Type B pancreatic cell (in vitro differentiated cells): ENCODE data around the gene CCPG1. TPM values are rescaled to one million over a fixed set of nuclear protein-coding genes. Genes with fewer than 3 reads are reported as not detected.
A peak's percentile ranks its signal among the peaks of the same experiment; 100 is the strongest.
"Not testable (repeated sequence)": the region's sequence is repeated elsewhere in the genome, so short reads cannot be mapped to it uniquely, and the experiment has no call there.

Source experiments
- DNase-seq: peaks from one replicate; pipeline ENCODE4 v3.0.0; 2021; ENCODE audit warnings: mixed read lengths; ENCODE audit not compliant: unreplicated experiment; ENCODE audit errors: extremely low spot score
- H3K27ac Mint-ChIP-seq: 2 replicates; pipeline ENCODE4 v1.8.0; 2021; ENCODE audit warnings: mild to moderate bottlenecking, mixed read lengths
- H3K27me3 Mint-ChIP-seq: 2 replicates; pipeline ENCODE4 v1.8.0; 2021; ENCODE audit warnings: mixed read lengths
- H3K36me3 Mint-ChIP-seq: 2 replicates; pipeline ENCODE4 v1.8.0; 2021; ENCODE audit warnings: mixed read lengths
- H3K4me1 Mint-ChIP-seq: one replicate; pipeline ENCODE4 v1.8.0; 2021; ENCODE audit warnings: mixed read lengths; ENCODE audit not compliant: unreplicated experiment
- H3K4me3 Mint-ChIP-seq: 2 replicates; pipeline ENCODE4 v1.8.0; 2021; ENCODE audit warnings: mild to moderate bottlenecking, mixed read lengths
- H3K9me3 Mint-ChIP-seq: 2 replicates; pipeline ENCODE4 v1.8.0; 2021; ENCODE audit warnings: mixed read lengths
- CTCF ChIP-seq: fragments of 200-600 bp; sonication (generic); conservative IDR thresholded peaks from 2 replicates; pipeline ENCODE4 v1.5.0; 2021; ENCODE audit warnings: antibody characterized with exemption, mild to moderate bottlenecking
- total RNA-seq: library from RNA; stranded (reverse); gene quantifications from 2 replicates; pipeline ENCODE4 v1.2.1, GENCODE V29; 2021; ENCODE audit warnings: low replicate concordance

Gene CCPG1
- total RNA-seq, 1 donor from 2014 or later = 26.5 TPM

- Mint-ChIP-seq H3K4me1 (no peaks in the 10 kb centered on the region), H3K36me3 (no peaks in the 10 kb centered on the region), H3K9me3 (no peaks in the 10 kb centered on the region), H3K27me3 (no peaks in the 10 kb centered on the region), H3K27ac (no peak overlapping the region), H3K4me3 (no peak overlapping the region)
- DNase-seq = no peak
- TF ChIP-seq CTCF = peak; percentile 75
These were observed 27.0 kb upstream of the CCPG1 start for GRCh38 chr15:55434989-55435825.

- Mint-ChIP-seq H3K9me3 (no peaks in the 10 kb centered on the region), H3K36me3 (peaks cover 4% of the 10 kb centered on the region), H3K4me1 (no peaks in the 10 kb centered on the region), H3K27ac (no peak overlapping the region), H3K4me3 (no peak overlapping the region), H3K27me3 (no peaks in the 10 kb centered on the region)
- TF ChIP-seq CTCF = no peak
- no peak for DNase-seq
These were observed 13.9 kb upstream of the CCPG1 start for GRCh38 chr15:55422089-55422488.

GRCh38 chr15:55420171-55420866, 12.2 kb upstream of the CCPG1 start:
- Mint-ChIP-seq H3K27me3 (no peaks in the 10 kb centered on the region), H3K4me1 (no peaks in the 10 kb centered on the region), H3K4me3 (no peak overlapping the region), H3K36me3 (peaks cover 4% of the 10 kb centered on the region), H3K9me3 (no peaks in the 10 kb centered on the region), H3K27ac (no peak overlapping the region)
- no peak for DNase-seq
- no peak for TF ChIP-seq CTCF

- not testable (repeated sequence) for H3K4me3 Mint-ChIP-seq, H3K27ac Mint-ChIP-seq, H3K9me3 Mint-ChIP-seq, H3K4me1 Mint-ChIP-seq, H3K36me3 Mint-ChIP-seq, H3K27me3 Mint-ChIP-seq, DNase-seq
These were observed 9.5 kb upstream of the CCPG1 start for GRCh38 chr15:55417678-55418077.

- DNase-seq, H3K36me3 Mint-ChIP-seq, H3K27me3 Mint-ChIP-seq, H3K9me3 Mint-ChIP-seq, H3K4me1 Mint-ChIP-seq: not testable (repeated sequence)
- Mint-ChIP-seq H3K4me3 (peak overlapping the region; percentile 96), H3K27ac (peak overlapping the region; percentile 90)
These were observed 817 bp upstream of the CCPG1 start for GRCh38 chr15:55408976-55409375.

- H3K4me3 Mint-ChIP-seq = peak overlapping the region; percentile 96
- H3K27me3 Mint-ChIP-seq = no peaks in the 10 kb centered on the region
- H3K27ac Mint-ChIP-seq = peak overlapping the region; percentile 90
- no peak for DNase-seq
- no peaks in the 10 kb centered on the region for H3K9me3 Mint-ChIP-seq
- H3K36me3 Mint-ChIP-seq = no peaks in the 10 kb centered on the region
- no peak for TF ChIP-seq CTCF
- H3K4me1 Mint-ChIP-seq = peaks cover 20% of the 10 kb centered on the region
These were observed 604 bp downstream of the CCPG1 start for GRCh38 chr15:55407498-55408011.
